ENCODE measurements around the gene MIB1.
"Not testable (repeated sequence)": the region's sequence is repeated elsewhere in the genome, so short reads cannot be mapped to it uniquely, and the experiment has no call there.

Gene MIB1

GRCh38 chr18:21740538-21741311, at the start of gene MIB1:
Gene MIB1, plus strand, starts transcription at chr18:21740792. Its CDS starts 792 bp downstream, at chr18:21741584.
- DNase-seq: peak; percentile 99

- DNase-seq: no peak
Measured at GRCh38 chr18:21693322-21693721, 47.3 kb upstream of the MIB1 start.

- no peak for DNase-seq
Measured at GRCh38 chr18:21700528-21701075, 40.0 kb upstream of the MIB1 start.

- DNase-seq: no peak
Measured at GRCh38 chr18:21701621-21702020, 39.0 kb upstream of the MIB1 start.

- DNase-seq: no peak
Measured at GRCh38 chr18:21702602-21703001, 38.0 kb upstream of the MIB1 start.

GRCh38 chr18:21703241-21703820, 37.3 kb upstream of the MIB1 start:
- DNase-seq: peak; percentile 6

- peak; percentile 88 for DNase-seq
Measured at GRCh38 chr18:21704603-21705364, 35.8 kb upstream of the MIB1 start, which contains the start of gene ABHD3. Gene ABHD3, minus strand, starts transcription at chr18:21704774. Its CDS starts 109 bp downstream, at chr18:21704665.

- no peak for DNase-seq
Measured at GRCh38 chr18:21706386-21706865, 34.2 kb upstream of the MIB1 start.

GRCh38 chr18:21707130-21707529, 33.5 kb upstream of the MIB1 start:
- DNase-seq: not testable (repeated sequence)

GRCh38 chr18:21714474-21714873, 26.1 kb upstream of the MIB1 start:
- DNase-seq: no peak

GRCh38 chr18:21722687-21723086, 17.9 kb upstream of the MIB1 start:
- no peak for DNase-seq

- DNase-seq: no peak
Measured at GRCh38 chr18:21725201-21725600, 15.4 kb upstream of the MIB1 start.

- DNase-seq: no peak
Measured at GRCh38 chr18:21727702-21728101, 12.9 kb upstream of the MIB1 start.

- DNase-seq: no peak
Measured at GRCh38 chr18:21733011-21733410, 7.6 kb upstream of the MIB1 start.

- DNase-seq: peak; percentile 17
Measured at GRCh38 chr18:21735452-21736015, 5.1 kb upstream of the MIB1 start.

GRCh38 chr18:21736926-21737325, 3.7 kb upstream of the MIB1 start:
- DNase-seq: not testable (repeated sequence)

- DNase-seq: no peak
Measured at GRCh38 chr18:21739604-21740537, 721 bp upstream of the MIB1 start.

GRCh38 chr18:21741312-21741561, 645 bp downstream of the MIB1 start:
- DNase-seq: no peak

- DNase-seq: peak; percentile 33
Measured at GRCh38 chr18:21741562-21742314, 1.1 kb downstream of the MIB1 start.

- no peak for DNase-seq
Measured at GRCh38 chr18:21742315-21742687, 1.7 kb downstream of the MIB1 start.

GRCh38 chr18:21743166-21743832, 2.7 kb downstream of the MIB1 start:
- no peak for DNase-seq
